ENCODE measurements around the gene EBF3. TPM values are rescaled to one million over a fixed set of nuclear protein-coding genes. Genes with fewer than 3 reads are reported as not detected.

The EBF3 gene, protein sequence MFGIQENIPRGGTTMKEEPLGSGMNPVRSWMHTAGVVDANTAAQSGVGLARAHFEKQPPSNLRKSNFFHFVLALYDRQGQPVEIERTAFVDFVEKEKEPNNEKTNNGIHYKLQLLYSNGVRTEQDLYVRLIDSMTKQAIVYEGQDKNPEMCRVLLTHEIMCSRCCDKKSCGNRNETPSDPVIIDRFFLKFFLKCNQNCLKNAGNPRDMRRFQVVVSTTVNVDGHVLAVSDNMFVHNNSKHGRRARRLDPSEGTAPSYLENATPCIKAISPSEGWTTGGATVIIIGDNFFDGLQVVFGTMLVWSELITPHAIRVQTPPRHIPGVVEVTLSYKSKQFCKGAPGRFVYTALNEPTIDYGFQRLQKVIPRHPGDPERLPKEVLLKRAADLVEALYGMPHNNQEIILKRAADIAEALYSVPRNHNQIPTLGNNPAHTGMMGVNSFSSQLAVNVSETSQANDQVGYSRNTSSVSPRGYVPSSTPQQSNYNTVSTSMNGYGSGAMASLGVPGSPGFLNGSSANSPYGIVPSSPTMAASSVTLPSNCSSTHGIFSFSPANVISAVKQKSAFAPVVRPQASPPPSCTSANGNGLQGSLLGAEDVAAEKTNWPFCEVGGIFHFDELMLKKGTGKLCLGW
- total RNA-seq: 1.5 and 1.6 TPM in 2 replicates

DNA sequence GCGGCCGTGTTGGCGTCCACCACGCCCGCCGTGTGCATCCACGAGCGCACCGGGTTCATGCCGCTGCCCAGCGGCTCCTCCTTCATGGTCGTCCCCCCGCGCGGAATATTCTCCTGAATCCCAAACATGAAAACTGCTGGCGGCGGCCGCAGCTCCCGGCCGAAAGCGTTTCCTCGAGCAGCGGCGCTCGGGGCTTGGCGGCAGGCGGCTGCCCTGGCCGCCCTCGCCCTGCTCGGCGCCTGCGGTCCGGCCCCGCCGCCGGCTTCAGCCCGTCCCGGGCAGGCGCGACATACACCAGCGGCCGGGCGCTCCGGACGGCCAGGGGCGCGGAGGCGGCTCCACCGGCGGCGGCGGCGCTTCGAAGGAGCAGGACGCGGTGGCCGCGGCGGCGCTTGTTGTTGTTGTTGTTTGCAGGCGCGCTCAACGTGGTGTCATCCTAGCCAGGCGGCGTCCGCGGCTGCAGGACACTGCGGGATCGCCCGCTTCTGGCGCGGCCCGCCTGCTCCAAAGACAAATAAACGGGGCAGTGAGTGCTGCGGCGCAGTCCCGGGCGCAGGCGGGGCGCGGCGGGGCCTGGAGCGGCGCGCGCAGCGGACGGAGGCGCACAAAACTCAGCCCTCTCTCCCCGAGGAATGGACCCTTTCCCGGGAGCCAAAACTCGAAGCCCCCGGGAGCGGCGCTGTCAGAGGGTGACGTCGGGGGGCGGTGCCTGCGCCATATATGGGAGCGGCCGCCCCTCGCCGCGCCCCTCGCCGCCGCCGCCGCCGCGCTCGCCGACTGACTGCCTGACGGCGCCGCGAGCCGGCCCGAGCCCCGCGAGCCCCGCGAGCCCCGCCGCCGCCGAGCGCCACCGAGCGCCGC is at the start of gene EBF3:
Gene EBF3, minus strand, starts transcription at position 634 of the 861 bp plus-strand sequence. Its CDS starts 506 bp downstream, at position 128.
- DNase-seq (ENCODE audit: low read depth in 2 of 2): peak in 1 of 2 donors; percentile 86

DNA sequence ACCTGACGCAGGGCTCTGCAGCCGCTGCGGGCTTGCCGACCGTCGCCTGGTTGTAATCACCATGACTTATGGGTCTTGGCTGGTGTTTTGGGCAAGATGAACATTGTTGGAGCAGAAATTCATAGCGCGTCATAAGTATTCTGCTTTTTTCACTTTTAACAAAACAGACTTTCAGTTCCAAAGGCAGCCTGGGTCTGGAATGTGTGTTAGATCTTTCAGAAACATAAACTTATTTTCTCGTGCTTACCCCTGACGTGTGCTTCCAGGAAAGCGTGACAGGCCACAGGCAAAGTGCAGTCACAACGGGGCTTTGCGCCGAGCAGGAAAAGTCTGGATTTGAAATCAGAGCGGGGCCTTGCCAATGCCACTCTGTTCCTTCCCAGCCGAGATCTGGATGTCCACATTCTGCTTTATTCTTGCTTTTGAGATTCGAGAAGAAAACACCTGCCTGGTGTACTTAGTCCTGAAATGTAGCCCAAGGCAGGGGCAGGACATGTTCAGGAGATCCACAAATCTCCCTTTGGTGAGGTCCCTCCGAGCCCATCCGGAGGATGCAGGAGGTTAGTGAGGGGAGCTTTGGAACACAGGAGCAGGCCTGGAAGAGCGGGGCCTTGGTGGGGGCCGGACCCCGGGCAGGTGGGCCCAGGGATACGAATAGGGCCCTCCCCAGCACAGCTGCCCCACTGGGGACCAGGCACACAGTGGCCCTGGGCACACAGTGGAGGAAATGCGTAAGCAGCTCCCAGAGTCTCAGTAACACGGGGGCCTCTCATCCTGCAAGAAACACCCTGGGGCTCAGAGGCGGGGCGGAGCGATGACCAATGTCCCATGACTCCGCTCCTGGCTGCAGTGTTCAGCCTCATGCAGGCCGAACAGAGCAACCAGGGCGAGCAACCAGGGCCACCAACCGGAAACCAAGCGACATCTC is 49.5 kb upstream of the EBF3 start:
- no peak for DNase-seq (ENCODE audit: low read depth in 2 of 2)

DNA sequence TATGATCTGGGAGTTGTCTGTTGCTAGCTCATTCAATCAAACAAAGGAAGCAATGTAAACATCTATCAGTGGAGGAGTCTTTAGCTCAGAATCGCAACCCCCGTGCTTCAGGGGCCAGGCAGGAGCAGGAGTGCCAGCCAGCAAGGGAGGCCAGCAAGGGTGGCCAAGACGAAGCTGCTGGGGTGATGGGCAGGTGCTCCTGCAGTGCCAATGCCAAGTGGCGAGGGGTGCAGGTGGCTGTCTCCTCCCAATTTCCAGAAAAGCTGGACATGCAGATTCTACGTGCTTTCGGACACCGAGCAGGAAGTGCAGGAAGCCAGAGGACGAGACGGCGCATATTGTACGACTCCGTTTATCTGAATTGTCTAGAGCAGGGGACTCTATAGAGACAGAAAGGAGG is 48.1 kb upstream of the EBF3 start:
- no peak for DNase-seq (ENCODE audit: low read depth in 2 of 2)

DNA sequence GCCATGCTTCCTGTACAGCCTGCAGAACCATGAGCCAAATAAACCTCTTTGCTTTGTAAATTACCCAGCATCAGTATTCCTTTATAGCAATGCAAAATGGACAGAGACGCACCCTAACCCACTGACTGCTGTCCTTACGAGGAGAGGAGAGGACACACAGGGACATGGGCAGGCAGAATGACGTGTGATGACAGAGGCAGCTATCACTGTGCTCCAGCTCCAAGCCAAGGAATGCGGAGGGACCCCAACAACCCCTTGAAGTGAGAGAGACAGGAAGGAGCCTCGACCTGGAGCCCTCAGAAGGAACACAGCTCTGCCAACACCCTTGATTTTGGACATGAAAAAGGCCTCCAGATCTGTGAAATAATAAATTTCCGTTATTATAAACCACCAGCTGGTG is 46.6 kb upstream of the EBF3 start:
- DNase-seq (ENCODE audit: low read depth in 2 of 2): no peak

GRCh38 chr10:130009228-130009627 is 45.2 kb upstream of the EBF3 start:
- no peak for DNase-seq (ENCODE audit: low read depth in 2 of 2)

DNA sequence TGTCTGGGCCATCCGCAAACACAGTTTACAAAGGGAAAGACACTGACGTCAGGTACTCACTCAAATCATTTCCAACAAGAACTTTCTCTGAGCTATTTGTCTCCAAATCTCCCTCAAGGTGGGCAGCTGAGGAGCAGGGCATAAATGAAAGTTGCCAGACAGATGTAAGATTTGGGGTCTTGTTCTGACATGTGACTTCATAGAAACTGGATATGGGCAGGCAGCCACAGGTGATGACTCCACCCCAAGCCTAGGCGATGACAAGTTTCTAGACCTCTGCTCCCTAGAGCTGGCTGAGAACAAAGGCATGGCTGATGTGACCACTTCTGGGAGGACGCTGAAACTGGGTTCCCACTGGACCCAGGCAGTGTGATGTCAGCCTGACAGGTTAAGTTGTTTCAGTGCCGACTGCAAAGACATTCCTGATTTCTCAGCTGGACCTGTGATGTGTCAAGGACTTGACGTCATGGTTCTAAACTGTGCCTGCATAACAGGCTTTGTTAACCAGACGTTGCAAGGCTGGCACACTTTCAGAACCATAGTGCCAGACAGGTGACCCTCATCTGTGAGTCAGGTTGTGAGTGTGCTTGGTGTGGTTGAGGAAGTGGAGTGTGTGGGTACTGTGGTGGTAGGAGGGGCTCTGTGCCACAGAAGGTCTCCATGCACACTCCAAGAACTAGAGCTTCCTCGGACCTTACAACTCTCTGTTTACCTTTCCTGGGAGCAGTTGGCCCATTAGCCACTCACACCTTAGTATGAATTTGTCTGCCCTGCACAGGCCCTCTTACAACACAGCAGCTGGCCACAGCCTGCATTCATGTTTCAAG is 39.9 kb upstream of the EBF3 start:
- DNase-seq (ENCODE audit: low read depth in 2 of 2): no peak

- no peak for DNase-seq (ENCODE audit: low read depth in 2 of 2)
Observed at GRCh38 chr10:130003166-130003565, 39.1 kb upstream of the EBF3 start.

- DNase-seq (ENCODE audit: low read depth in 2 of 2): no peak
Observed at GRCh38 chr10:130002606-130003005, 38.5 kb upstream of the EBF3 start.

DNA sequence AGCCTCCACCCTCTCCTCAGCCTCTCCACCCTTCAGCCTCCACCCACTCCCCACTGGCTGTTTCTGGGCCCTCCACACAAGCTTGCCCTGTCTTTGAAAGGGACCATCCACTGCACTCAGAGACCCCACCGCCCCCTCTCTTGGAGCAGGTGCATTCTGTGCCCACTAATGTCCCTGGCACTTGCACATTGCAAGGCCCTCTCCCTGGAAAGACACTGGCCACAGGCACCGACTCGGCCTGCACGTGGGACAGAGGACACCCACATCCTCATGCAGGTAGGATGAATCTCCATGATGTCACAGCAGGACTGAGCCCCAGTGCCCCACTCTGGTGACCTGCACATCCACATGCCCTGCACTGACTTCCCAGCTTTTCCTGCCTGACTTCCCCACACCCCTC is 36.8 kb upstream of the EBF3 start:
- DNase-seq (ENCODE audit: low read depth in 2 of 2): no peak

DNA sequence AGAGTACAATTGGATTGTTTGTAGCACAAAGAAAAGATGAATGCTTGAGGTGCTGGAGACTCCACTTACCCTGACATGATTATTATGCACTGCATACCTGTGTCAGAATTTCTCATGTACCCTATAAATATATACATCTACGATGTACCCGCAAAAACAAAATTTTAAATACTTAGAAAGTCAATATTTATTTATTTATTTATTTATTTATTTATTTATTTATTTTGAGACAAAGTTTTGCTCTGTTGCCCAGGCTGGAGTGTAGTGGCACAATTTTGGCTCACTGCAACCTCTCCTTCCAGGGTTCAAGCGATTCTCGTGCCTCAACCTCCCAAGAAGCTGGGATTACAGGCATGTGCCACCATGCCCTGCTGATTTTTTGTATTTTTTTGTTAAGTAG is 35.1 kb upstream of the EBF3 start:
- DNase-seq (ENCODE audit: low read depth in 2 of 2): no peak

DNA sequence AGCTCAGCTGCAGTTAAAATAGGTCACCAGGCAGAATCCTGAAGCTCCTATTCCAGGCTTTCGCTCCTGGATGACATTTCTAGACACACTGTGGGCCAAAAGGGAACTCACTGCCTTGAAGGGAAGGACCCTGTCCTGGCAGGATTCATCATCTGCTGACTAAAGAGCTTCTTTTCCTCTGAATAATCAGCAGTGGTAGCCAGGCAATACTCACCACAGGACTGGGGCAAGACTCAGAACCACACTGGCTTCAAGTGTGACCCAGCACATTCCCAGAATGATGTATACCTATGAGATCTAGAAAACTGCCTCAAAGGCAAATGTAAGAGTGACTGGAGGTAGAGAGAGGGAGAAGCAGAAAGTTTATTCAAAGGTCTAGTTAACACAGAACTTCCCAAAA is 29.5 kb upstream of the EBF3 start:
- DNase-seq (ENCODE audit: low read depth in 2 of 2): no peak

GRCh38 chr10:129992356-129992755 is 28.3 kb upstream of the EBF3 start:
- no peak for DNase-seq (ENCODE audit: low read depth in 2 of 2)

DNA sequence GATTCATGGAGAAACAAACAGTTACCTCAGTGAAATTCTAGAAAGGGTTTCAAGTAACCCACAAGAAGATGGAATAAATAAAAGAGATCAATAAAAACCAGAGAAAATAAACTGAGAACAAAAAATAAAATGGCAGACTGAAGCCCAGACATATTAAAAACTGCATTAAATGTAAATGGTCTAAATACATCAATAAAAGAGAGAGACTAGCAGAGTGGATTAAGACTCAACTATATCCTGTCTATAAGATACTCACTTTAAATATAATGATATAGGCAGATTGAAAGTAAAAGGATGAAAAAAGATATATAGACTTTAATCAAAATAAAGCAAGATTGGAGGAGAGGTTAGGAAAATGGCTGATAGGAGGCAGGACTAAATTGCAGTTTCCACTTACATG is 18.8 kb upstream of the EBF3 start:
- DNase-seq (ENCODE audit: low read depth in 2 of 2): no peak

DNA sequence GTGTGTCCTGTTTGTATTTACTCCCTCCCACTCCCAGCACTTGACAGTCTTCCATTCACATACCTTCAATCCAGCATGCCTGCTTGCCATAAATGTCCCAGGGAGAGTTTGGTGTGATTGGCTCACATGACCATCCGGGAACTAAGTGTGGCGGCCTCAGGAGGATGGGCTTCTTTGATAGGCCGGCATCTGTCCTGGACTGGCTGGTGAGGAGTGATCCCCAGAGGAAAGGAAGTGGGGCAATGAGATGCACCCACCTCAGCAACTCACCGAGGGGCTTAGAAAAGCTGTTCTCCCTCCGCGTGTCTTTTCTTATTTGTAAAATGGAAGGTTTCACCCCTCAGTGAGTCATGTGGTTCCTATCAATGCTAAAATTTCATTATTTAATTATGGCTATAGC is 14.9 kb upstream of the EBF3 start:
- DNase-seq (ENCODE audit: low read depth in 2 of 2): no peak

GRCh38 chr10:129978322-129978721 is 14.2 kb upstream of the EBF3 start:
- DNase-seq (ENCODE audit: low read depth in 2 of 2): no peak

DNA sequence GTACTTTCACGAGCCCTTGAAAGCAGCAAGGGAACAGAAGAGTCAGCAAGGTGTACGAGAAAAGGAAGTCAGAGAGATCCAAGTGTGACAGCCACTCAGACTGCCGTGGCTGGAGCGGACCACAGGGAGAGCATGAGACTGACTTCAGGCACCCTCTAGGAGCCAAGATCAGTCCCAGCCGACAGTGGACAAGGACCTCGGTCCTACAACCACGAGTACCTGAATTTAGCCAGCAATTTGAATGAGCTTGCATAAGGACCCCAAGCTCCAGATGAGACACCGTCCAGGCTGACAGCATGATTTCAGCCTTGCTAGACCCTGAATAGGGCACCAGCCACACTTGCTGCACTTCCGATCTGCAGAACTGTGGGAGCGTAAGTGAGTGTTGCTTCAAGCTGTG is 13.7 kb upstream of the EBF3 start:
- DNase-seq (ENCODE audit: low read depth in 2 of 2): no peak

DNA sequence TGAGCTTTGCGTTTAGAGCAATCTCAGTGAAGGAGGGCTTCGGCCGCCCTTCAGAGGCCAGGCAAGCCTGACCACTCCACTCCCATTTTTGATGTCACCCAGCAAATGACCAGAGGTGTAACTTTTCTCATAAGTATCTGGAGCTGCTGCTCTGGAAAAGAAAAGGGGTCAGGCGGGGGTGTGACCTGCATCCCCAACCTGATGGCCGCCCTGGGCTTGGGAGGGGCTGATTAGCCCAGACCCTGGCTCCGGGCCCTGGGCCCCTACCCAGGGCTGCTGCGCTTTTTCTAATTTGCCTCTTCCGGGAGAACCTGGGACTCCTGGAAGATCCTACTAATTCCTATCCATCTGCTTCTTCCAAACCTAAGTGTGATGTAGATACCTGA is 9.6 kb upstream of the EBF3 start:
- no peak for DNase-seq (ENCODE audit: low read depth in 2 of 2)

GRCh38 chr10:129972966-129973673 is 9.0 kb upstream of the EBF3 start:
- no peak for DNase-seq (ENCODE audit: low read depth in 2 of 2)

DNA sequence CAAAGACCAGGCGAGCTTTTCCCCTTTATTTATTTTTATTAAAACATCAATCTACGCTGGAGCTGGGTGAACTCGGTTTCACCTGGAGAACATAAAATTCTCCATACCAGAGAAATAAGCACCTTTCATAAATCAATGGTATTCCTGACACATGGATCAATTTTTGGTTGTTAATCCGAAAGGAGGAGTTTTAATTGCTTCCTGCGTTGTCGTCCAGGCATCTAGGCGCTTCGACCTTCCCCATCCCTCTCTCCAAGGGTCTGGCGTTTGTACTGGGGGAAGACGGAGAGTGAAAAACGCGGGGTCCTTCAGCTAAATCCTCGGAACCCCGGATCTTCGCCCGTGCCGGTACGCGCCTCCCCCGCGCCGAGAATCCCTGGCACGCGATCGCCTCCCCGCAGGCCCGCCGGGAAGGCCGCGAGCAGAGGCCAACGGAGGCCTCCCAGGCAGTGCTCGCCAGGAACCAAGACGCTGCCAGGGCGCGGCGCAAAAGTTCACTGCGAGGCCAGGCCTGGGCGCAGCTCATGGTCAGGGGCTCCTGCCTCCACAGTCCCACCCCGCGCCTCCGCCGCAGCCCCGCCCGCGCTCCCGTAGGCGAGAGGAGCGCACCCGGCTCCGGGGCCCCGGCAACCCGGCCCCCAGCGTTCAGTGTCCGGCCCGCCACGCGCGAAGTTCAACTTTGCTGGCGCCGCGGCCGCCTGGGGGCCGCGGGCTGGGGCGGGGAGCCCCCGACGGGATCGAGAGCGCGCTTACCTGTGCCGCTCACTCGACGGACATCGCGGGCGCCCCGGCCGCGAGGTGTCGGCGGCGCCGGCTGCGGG is 8.3 kb upstream of the EBF3 start:
- DNase-seq (ENCODE audit: low read depth in 2 of 2): no peak

Data from dermis microvascular lymphatic vessel endothelial cell (primary cell).